Hepatocyte (in vitro differentiated cells): ENCODE measurements around the gene FILIP1L. TPM values are rescaled to one million over a fixed set of nuclear protein-coding genes. Genes with fewer than 3 reads are reported as not detected.
A peak's percentile ranks its signal among the peaks of the same experiment; 100 is the strongest.

Experiments
- DNase-seq: peaks from one replicate; pipeline ENCODE4 v3.0.0-alpha.2; 2016; ENCODE audit warnings: low spot score
- H2AFZ ChIP-seq: fragments of 200-600 bp; sonication (generic); 2 replicates; pipeline ENCODE4 v1.6.0; 2016; ENCODE audit warnings: antibody characterized with exemption, mild to moderate bottlenecking
- H3K27ac ChIP-seq: fragments of 200-600 bp; sonication (generic); 2 replicates; pipeline ENCODE4 v1.5.1; 2016; ENCODE audit warnings: mild to moderate bottlenecking
- H3K27me3 ChIP-seq: fragments of 200-600 bp; sonication (generic); 2 replicates; pipeline ENCODE4 v1.6.1; 2016
- H3K36me3 ChIP-seq: fragments of 200-600 bp; sonication (generic); replicated peaks from 2 replicates; pipeline ENCODE4 v1.5.1; 2016; ENCODE audit warnings: low read depth; ENCODE audit not compliant: insufficient read depth
- H3K4me1 ChIP-seq: fragments of 200-600 bp; sonication (generic); 2 replicates; pipeline ENCODE4 v1.5.1; 2016; ENCODE audit warnings: mild to moderate bottlenecking, moderate library complexity; ENCODE audit not compliant: insufficient read depth
- H3K4me2 ChIP-seq: fragments of 200-600 bp; sonication (generic); 2 replicates; pipeline ENCODE4 v1.6.0; 2016
- H3K4me3 ChIP-seq: fragments of 200-600 bp; sonication (generic); 2 replicates; pipeline ENCODE4 v1.5.1; 2016; ENCODE audit warnings: mild to moderate bottlenecking
- H3K79me2 ChIP-seq: fragments of 200-600 bp; sonication (generic); 2 replicates; pipeline ENCODE4 v1.6.0; 2017; ENCODE audit warnings: mild to moderate bottlenecking
- H3K9me2 ChIP-seq: fragments of 200-600 bp; sonication (generic); replicated peaks from 2 replicates; pipeline ENCODE4 v1.6.0; 2017; ENCODE audit warnings: mild to moderate bottlenecking; ENCODE audit not compliant: insufficient read depth
- H3K9me3 ChIP-seq: fragments of 200-600 bp; sonication (generic); 2 replicates; pipeline ENCODE4 v1.5.1; 2016; ENCODE audit warnings: low read depth, mild to moderate bottlenecking
- H4K20me1 ChIP-seq: fragments of 200-600 bp; sonication (generic); 2 replicates; pipeline ENCODE4 v1.6.0; 2016; ENCODE audit warnings: mild to moderate bottlenecking; ENCODE audit not compliant: insufficient read depth, poor library complexity, severe bottlenecking
- CTCF ChIP-seq: fragments of 200-600 bp; sonication (generic); IDR thresholded peaks from 2 replicates; pipeline ENCODE4 v1.5.1; 2016; ENCODE audit warnings: antibody characterized with exemption, mild to moderate bottlenecking; ENCODE audit not compliant: poor library complexity
- EZH2 ChIP-seq: fragments of 200-600 bp; sonication (generic); IDR thresholded peaks from 2 replicates; pipeline ENCODE4 v1.6.1; 2016; ENCODE audit warnings: antibody characterized with exemption, mild to moderate bottlenecking, borderline replicate concordance
- EZH2phosphoT487 ChIP-seq: fragments of 200-600 bp; sonication (generic); IDR thresholded peaks from one replicate; pipeline ENCODE4 v1.6.1; 2018; ENCODE audit warnings: antibody characterized with exemption, mild to moderate bottlenecking, low read depth, moderate library complexity; ENCODE audit not compliant: unreplicated experiment, severe bottlenecking
- WGBS: methylation state at CpG from one replicate; pipeline ENCODE4 v1.1.6; 2016; ENCODE audit warnings: low lambda C conversion rate; ENCODE audit errors: missing lambda C conversion rate; 5-methylcytosine and 5-hydroxymethylcytosine counted together
- polyA plus RNA-seq: library from polyadenylated mRNA; unstranded; fragments of >200 nt; fragmentation: Nextera tagmentation; extraction: Ambion mirVana; gene quantifications from 2 replicates; pipeline ENCODE4 v1.2.1, GENCODE V29; 2016
- total RNA-seq: library from RNA; depleted of rRNA; stranded (reverse); fragments of >200 nt; gene quantifications from 2 replicates; pipeline ENCODE4 v1.2.3, GENCODE V29; 2014

The FILIP1L gene
- total and polyA plus RNA-seq, 2 experiments from 2014 or later = 48.2 to 49.4 TPM

- Histone ChIP-seq H3K27me3 (no peaks in the 10 kb centered on the region), H3K36me3 (no peaks in the 10 kb centered on the region), H3K9me3 (no peaks in the 10 kb centered on the region), H4K20me1 (no peaks in the 10 kb centered on the region), H3K79me2 (peaks cover 12% of the 10 kb centered on the region), H3K4me2 (no peak overlapping the region), H3K4me3 (no peak overlapping the region), H3K9me2 (no peaks in the 10 kb centered on the region), H3K27ac (no peak overlapping the region), H3K4me1 (peaks cover 6% of the 10 kb centered on the region), H2AFZ (no peak overlapping the region)
- DNase-seq = no peak
- WGBS = 98% methylated on average over 2 of the region's 2 CpGs
- TF ChIP-seq EZH2 = no peak
- no peak for TF ChIP-seq EZH2phosphoT487
- TF ChIP-seq CTCF = no peak
These were observed 279.9 kb downstream of the FILIP1L start for GRCh38 chr3:99834211-99834957.

- DNase-seq = no peak
- WGBS = 72% methylated on average over 4 of the region's 4 CpGs
- Histone ChIP-seq H3K27ac (peak overlapping the region; percentile 43), H3K4me2 (no peak overlapping the region), H3K79me2 (peaks cover 12% of the 10 kb centered on the region), H3K4me1 (peaks cover 6% of the 10 kb centered on the region), H3K9me3 (no peaks in the 10 kb centered on the region), H3K36me3 (no peaks in the 10 kb centered on the region), H4K20me1 (no peaks in the 10 kb centered on the region), H3K27me3 (no peaks in the 10 kb centered on the region), H3K9me2 (no peaks in the 10 kb centered on the region), H2AFZ (no peak overlapping the region), H3K4me3 (no peak overlapping the region)
- TF ChIP-seq EZH2 (no peak), EZH2phosphoT487 (no peak), CTCF (no peak)
These were observed 280.6 kb downstream of the FILIP1L start for GRCh38 chr3:99833617-99834205.

GRCh38 chr3:99829844-99830243 lies 284.5 kb downstream of the FILIP1L start:
- Histone ChIP-seq H3K27ac (no peak overlapping the region), H4K20me1 (no peaks in the 10 kb centered on the region), H3K27me3 (no peaks in the 10 kb centered on the region), H2AFZ (no peak overlapping the region), H3K9me3 (no peaks in the 10 kb centered on the region), H3K4me1 (peaks cover 6% of the 10 kb centered on the region), H3K79me2 (peaks cover 21% of the 10 kb centered on the region), H3K9me2 (no peaks in the 10 kb centered on the region), H3K4me2 (no peak overlapping the region), H3K4me3 (no peak overlapping the region), H3K36me3 (no peaks in the 10 kb centered on the region)
- 93% methylated on average over 3 of the region's 3 CpGs for WGBS
- no peak for TF ChIP-seq EZH2phosphoT487
- no peak for DNase-seq

- TF ChIP-seq CTCF (no peak), EZH2phosphoT487 (no peak), EZH2 (no peak)
- H3K9me2 ChIP-seq = no peaks in the 10 kb centered on the region
- H3K79me2 ChIP-seq = peaks cover 38% of the 10 kb centered on the region
- H3K27ac ChIP-seq = peak overlapping the region; percentile 12
- no peaks in the 10 kb centered on the region for H3K36me3 ChIP-seq
- 76% methylated on average over 3 of the region's 3 CpGs for WGBS
- H2AFZ ChIP-seq = no peak overlapping the region
- H3K27me3 ChIP-seq = no peaks in the 10 kb centered on the region
- H3K4me2 ChIP-seq = no peak overlapping the region
- no peak for DNase-seq
- H3K4me3 ChIP-seq = no peak overlapping the region
- no peaks in the 10 kb centered on the region for H3K9me3 ChIP-seq
- H3K4me1 ChIP-seq = no peaks in the 10 kb centered on the region
- H4K20me1 ChIP-seq = no peaks in the 10 kb centered on the region
These were observed 289.2 kb downstream of the FILIP1L start for GRCh38 chr3:99825004-99825640.
